ENCODE data around the gene F9.

DNA sequence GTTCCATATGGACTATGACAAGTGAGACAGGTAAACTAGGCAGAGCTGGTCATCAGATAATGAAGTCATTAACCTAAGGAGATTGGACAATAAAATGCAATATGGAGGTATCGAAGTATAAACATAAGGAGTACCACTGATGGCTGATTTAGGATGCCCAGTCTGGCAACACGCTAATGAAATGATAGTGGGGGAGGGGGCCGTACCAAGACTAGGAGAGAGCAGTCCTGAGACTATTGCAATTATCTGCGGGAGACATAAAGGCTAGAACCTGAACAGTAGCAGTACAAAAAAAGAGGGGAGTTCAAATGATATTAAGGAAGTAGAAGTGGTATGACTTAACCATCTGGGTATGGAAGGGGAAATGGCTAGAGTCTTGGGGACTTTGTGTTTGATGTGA, 2.3 kb downstream of the F9 start:
- TF ChIP-seq, protein P1, sequence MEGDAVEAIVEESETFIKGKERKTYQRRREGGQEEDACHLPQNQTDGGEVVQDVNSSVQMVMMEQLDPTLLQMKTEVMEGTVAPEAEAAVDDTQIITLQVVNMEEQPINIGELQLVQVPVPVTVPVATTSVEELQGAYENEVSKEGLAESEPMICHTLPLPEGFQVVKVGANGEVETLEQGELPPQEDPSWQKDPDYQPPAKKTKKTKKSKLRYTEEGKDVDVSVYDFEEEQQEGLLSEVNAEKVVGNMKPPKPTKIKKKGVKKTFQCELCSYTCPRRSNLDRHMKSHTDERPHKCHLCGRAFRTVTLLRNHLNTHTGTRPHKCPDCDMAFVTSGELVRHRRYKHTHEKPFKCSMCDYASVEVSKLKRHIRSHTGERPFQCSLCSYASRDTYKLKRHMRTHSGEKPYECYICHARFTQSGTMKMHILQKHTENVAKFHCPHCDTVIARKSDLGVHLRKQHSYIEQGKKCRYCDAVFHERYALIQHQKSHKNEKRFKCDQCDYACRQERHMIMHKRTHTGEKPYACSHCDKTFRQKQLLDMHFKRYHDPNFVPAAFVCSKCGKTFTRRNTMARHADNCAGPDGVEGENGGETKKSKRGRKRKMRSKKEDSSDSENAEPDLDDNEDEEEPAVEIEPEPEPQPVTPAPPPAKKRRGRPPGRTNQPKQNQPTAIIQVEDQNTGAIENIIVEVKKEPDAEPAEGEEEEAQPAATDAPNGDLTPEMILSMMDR (IDR thresholded peaks at IDR 0.05 in 2 of 3, conservative IDR thresholded peaks at IDR 0.05 in 1 of 3; ENCODE audit: control insufficient read depth in 2 of 3, extremely low read depth in 1 of 3, insufficient read depth in 1 of 3, low read depth in 3 of 3, low read length in 3 of 3) = no peak
- TF ChIP-seq MXI1 (IDR thresholded peaks at IDR 0.05; ENCODE audit: low read depth, low read length) (no peak), CBX5 (IDR thresholded peaks at IDR 0.05; ENCODE audit: low read depth) (no peak), FOS (IDR thresholded peaks at IDR 0.05; ENCODE audit: borderline replicate concordance, extremely low read depth, insufficient read length) (no peak), BCL11A (IDR thresholded peaks at IDR 0.05; ENCODE audit: low read depth, low read length) (no peak), STAT3 (IDR thresholded peaks at IDR 0.05; ENCODE audit: low read depth, low read length) (no peak), JUND (IDR thresholded peaks at IDR 0.05; ENCODE audit: low read depth, low read length) (no peak), SREBF1 (IDR thresholded peaks at IDR 0.05; ENCODE audit: low read length) (no peak), MTA2 (IDR thresholded peaks at IDR 0.05; ENCODE audit: low read depth) (no peak)
- TF ChIP-seq, protein P2, sequence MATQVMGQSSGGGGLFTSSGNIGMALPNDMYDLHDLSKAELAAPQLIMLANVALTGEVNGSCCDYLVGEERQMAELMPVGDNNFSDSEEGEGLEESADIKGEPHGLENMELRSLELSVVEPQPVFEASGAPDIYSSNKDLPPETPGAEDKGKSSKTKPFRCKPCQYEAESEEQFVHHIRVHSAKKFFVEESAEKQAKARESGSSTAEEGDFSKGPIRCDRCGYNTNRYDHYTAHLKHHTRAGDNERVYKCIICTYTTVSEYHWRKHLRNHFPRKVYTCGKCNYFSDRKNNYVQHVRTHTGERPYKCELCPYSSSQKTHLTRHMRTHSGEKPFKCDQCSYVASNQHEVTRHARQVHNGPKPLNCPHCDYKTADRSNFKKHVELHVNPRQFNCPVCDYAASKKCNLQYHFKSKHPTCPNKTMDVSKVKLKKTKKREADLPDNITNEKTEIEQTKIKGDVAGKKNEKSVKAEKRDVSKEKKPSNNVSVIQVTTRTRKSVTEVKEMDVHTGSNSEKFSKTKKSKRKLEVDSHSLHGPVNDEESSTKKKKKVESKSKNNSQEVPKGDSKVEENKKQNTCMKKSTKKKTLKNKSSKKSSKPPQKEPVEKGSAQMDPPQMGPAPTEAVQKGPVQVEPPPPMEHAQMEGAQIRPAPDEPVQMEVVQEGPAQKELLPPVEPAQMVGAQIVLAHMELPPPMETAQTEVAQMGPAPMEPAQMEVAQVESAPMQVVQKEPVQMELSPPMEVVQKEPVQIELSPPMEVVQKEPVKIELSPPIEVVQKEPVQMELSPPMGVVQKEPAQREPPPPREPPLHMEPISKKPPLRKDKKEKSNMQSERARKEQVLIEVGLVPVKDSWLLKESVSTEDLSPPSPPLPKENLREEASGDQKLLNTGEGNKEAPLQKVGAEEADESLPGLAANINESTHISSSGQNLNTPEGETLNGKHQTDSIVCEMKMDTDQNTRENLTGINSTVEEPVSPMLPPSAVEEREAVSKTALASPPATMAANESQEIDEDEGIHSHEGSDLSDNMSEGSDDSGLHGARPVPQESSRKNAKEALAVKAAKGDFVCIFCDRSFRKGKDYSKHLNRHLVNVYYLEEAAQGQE (IDR thresholded peaks at IDR 0.05; ENCODE audit: low read depth, low read length) = no peak
